ENCODE data around the gene PCSK7.

PCSK7 gene

GRCh38 chr11:117195258-117195657 lies 36.6 kb downstream of the PCSK7 start:
- TF ChIP-seq, protein P1, sequence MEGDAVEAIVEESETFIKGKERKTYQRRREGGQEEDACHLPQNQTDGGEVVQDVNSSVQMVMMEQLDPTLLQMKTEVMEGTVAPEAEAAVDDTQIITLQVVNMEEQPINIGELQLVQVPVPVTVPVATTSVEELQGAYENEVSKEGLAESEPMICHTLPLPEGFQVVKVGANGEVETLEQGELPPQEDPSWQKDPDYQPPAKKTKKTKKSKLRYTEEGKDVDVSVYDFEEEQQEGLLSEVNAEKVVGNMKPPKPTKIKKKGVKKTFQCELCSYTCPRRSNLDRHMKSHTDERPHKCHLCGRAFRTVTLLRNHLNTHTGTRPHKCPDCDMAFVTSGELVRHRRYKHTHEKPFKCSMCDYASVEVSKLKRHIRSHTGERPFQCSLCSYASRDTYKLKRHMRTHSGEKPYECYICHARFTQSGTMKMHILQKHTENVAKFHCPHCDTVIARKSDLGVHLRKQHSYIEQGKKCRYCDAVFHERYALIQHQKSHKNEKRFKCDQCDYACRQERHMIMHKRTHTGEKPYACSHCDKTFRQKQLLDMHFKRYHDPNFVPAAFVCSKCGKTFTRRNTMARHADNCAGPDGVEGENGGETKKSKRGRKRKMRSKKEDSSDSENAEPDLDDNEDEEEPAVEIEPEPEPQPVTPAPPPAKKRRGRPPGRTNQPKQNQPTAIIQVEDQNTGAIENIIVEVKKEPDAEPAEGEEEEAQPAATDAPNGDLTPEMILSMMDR (IDR thresholded peaks at IDR 0.05; ENCODE audit: low read length, missing control alignments): no peak
- DNase-seq (ENCODE audit: low read depth): no peak
- no peak overlapping the region for H3K4me3 ChIP-seq (replicated peaks; ENCODE audit: low read depth, low read length)

- TF ChIP-seq, protein P1 (IDR thresholded peaks at IDR 0.05; ENCODE audit: low read length, missing control alignments): no peak
- no peak overlapping the region for H3K4me3 ChIP-seq (replicated peaks; ENCODE audit: low read depth, low read length)
- no peak for DNase-seq (ENCODE audit: low read depth)
Observed at GRCh38 chr11:117194267-117194666, 37.6 kb downstream of the PCSK7 start.

DNA sequence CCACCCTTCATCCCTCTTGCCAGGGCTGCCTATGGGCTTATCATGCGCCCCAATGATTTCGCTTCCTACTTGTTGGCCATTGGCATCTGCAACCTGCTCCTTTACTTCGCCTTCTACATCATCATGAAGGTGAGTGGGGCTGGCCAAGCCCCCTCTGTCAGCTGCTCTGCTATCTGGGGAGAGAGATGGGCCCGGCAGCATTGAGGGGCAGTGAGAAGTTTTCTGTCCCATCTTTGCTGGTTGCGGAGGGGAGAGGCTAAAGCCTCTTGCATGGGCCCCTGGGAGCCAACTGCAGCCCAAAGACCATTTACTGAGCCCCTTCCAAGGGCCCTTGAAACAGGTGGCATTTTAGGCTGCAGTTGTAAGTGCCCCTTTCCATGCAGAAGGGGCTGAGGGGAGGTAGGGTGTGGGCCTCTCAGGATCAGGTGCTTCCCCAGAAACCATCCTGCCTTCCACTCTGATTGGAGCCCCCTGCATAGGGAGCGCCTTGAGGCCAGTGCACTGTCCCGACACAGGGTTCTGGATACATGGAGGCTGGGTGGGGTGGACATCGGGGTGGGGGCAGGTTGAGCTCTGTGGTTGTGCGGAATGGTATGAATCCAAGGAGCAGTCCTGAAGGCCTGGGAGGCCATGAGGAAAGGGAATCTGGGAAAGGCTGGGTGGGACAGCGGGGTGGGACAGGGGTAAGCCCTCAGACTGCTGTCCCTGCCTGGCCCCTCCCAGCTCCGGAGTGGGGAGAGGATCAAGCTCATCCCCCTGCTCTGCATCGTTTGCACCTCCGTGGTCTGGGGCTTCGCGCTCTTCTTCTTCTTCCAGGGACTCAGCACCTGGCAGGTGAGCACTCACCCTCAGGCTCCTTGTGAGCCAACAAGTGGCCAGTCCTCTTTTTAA lies 38.5 kb downstream of the PCSK7 start:
- no peak overlapping the region for H3K4me3 ChIP-seq (replicated peaks; ENCODE audit: low read depth, low read length)
- TF ChIP-seq, protein P1 (IDR thresholded peaks at IDR 0.05; ENCODE audit: low read length, missing control alignments): no peak
- DNase-seq (ENCODE audit: low read depth): no peak

GRCh38 chr11:117192401-117192875 lies 39.4 kb downstream of the PCSK7 start:
- no peak for DNase-seq (ENCODE audit: low read depth)
- no peak overlapping the region for H3K4me3 ChIP-seq (replicated peaks; ENCODE audit: low read depth, low read length)
- TF ChIP-seq, protein P1 (IDR thresholded peaks at IDR 0.05; ENCODE audit: low read length, missing control alignments): no peak

DNA sequence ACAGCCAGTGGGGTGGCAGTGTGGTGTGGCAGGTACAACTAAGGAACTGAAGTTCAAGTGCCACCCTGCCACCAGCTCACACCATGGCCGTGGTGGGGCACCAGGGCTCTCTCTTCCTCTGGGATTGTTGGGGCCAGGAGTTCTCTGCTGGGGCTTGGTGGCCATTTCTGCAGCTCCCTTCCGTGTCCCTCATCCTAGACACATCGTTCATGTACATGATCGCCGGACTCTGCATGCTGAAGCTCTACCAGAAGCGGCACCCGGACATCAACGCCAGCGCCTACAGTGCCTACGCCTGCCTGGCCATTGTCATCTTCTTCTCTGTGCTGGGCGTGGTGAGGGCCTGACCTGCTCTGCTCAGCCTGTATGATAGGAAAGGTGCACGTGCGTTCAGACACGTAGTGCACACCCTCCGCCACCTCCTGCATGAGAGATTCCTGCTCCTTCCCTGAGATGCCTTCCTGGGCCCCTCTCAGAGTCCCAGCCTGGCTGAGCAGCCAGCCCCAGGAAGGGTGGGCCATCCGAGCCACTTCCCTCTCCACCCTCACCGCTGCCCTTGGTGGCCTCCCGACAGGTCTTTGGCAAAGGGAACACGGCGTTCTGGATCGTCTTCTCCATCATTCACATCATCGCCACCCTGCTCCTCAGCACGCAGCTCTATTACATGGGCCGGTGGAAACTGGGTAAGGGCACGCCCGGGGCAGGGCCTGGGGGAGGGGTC lies 40.0 kb downstream of the PCSK7 start:
- TF ChIP-seq, protein P1 (IDR thresholded peaks at IDR 0.05; ENCODE audit: low read length, missing control alignments): no peak
- DNase-seq (ENCODE audit: low read depth): no peak
- no peak overlapping the region for H3K4me3 ChIP-seq (replicated peaks; ENCODE audit: low read depth, low read length)

- TF ChIP-seq, protein P1 (IDR thresholded peaks at IDR 0.05; ENCODE audit: low read length, missing control alignments): no peak
- no peak overlapping the region for H3K4me3 ChIP-seq (replicated peaks; ENCODE audit: low read depth, low read length)
- DNase-seq (ENCODE audit: low read depth): no peak
Observed at GRCh38 chr11:117189941-117190544, 41.8 kb downstream of the PCSK7 start.

Data from fibroblast of pulmonary artery (primary cell).